ENCODE results near the gene MFN1. TPM values are rescaled to one million over a fixed set of nuclear protein-coding genes. Genes with fewer than 3 reads are reported as not detected.

MFN1 gene
- total RNA-seq, 1 experiment from 2014 or later = 45.2 TPM

GRCh38 chr3:179369621-179370020 lies 22.1 kb downstream of the MFN1 start:
- WGBS (ENCODE audit: extremely low coverage, insufficient read length, low lambda C conversion rate) = no CpG with 5 or more reads among the region's 1 CpG
- no peak overlapping the region for H2BK120ac ChIP-seq (ENCODE audit: low read depth, low read length, poor library complexity, severe bottlenecking)
- H2BK5ac ChIP-seq (ENCODE audit: insufficient read length, low read length) = no peak overlapping the region
- H3K27me3 ChIP-seq (ENCODE audit: insufficient read depth, low read length) = no peaks in the 10 kb centered on the region
- no peak overlapping the region for H2AFZ ChIP-seq (ENCODE audit: low read length)
- no peak overlapping the region for H2BK20ac ChIP-seq (ENCODE audit: low read depth, low read length, poor library complexity, severe bottlenecking)
- no peaks in the 10 kb centered on the region for H3K27me3 Mint-ChIP-seq (ENCODE audit: low read depth)
- no peaks in the 10 kb centered on the region for H3K9me3 Mint-ChIP-seq
- no peaks in the 10 kb centered on the region for H3K79me2 ChIP-seq (ENCODE audit: insufficient read depth, low read length)
- H3K27ac Mint-ChIP-seq = no peak overlapping the region
- no peaks in the 10 kb centered on the region for H3K23me2 ChIP-seq (ENCODE audit: insufficient read length, low read depth, low read length, poor library complexity, severe bottlenecking)
- H3K14ac ChIP-seq (ENCODE audit: insufficient read depth, low read length) = no peak overlapping the region
- no peak overlapping the region for H3K56ac ChIP-seq (ENCODE audit: insufficient read length, low read depth, low read length)
- no peaks in the 10 kb centered on the region for H3K4me1 Mint-ChIP-seq
- H3K23ac ChIP-seq (ENCODE audit: insufficient read length, low read depth, low read length) = no peak overlapping the region
- H3K27ac ChIP-seq (ENCODE audit: insufficient read length, low read depth, low read length) = no peak overlapping the region
- no peaks in the 10 kb centered on the region for H3K4me1 ChIP-seq (ENCODE audit: insufficient read depth, low read length)
- no peaks in the 10 kb centered on the region for H4K20me1 ChIP-seq (ENCODE audit: control insufficient read depth, insufficient read depth, insufficient read length)
- no peak overlapping the region for H4K91ac ChIP-seq (ENCODE audit: insufficient read length, low read depth, low read length)
- H3K9me3 ChIP-seq (ENCODE audit: control insufficient read depth, low read depth, low read length) = no peaks in the 10 kb centered on the region
- H3T11ph ChIP-seq (ENCODE audit: low read length) = no peak overlapping the region
- no peak overlapping the region for H4K5ac ChIP-seq (ENCODE audit: insufficient read length, low read depth, low read length)
- H3K4ac ChIP-seq (ENCODE audit: low read depth, low read length) = no peak overlapping the region
- TF ChIP-seq CTCF (conservative IDR thresholded peaks at IDR 0.05) = no peak
- H4K8ac ChIP-seq (replicated peaks; ENCODE audit: insufficient read length, low read depth, low read length) = no peak overlapping the region
- no peak overlapping the region for H2BK15ac ChIP-seq (ENCODE audit: low read depth, low read length)
- H2BK12ac ChIP-seq (ENCODE audit: insufficient read length, low read depth, low read length) = no peak overlapping the region
- no peak for DNase-seq
- no peak overlapping the region for H3K4me3 Mint-ChIP-seq
- no peak overlapping the region for H3K18ac ChIP-seq (ENCODE audit: insufficient read length, low read depth, low read length)
- no peaks in the 10 kb centered on the region for H3K79me1 ChIP-seq (ENCODE audit: insufficient read depth, low read depth, low read length, poor library complexity, severe bottlenecking)
- H2AK5ac ChIP-seq (ENCODE audit: insufficient read length, low read length) = no peak overlapping the region
- H3K9ac ChIP-seq (ENCODE audit: extremely low read depth, insufficient read length, low read length) = no peak overlapping the region
- no peak overlapping the region for H3K4me2 ChIP-seq (ENCODE audit: insufficient read depth, insufficient read length, low read length)
- H3K36me3 Mint-ChIP-seq (ENCODE audit: insufficient read depth in 1 of 3, low read depth in 3 of 3) = peaks cover 8 to 19% (median 14%) of the 10 kb centered on the region in 3 experiments; a peak in 5 of 7 replicates
